ENCODE measurements around the gene COG5. TPM values are rescaled to one million over a fixed set of nuclear protein-coding genes. Genes with fewer than 3 reads are reported as not detected.

COG5 gene
- total RNA-seq, 1 donor from 2014 or later: 44.7 TPM

GRCh38 chr7:107563081-107563774, 492 bp downstream of the COG5 start:
- DNase-seq (ENCODE audit: extremely low spot score, unreplicated experiment): no peak
- peaks cover 38% of the 10 kb centered on the region for H3K4me1 Mint-ChIP-seq (ENCODE audit: unreplicated experiment)
- TF ChIP-seq CTCF (IDR thresholded peaks at IDR 0.05): no peak

DNA sequence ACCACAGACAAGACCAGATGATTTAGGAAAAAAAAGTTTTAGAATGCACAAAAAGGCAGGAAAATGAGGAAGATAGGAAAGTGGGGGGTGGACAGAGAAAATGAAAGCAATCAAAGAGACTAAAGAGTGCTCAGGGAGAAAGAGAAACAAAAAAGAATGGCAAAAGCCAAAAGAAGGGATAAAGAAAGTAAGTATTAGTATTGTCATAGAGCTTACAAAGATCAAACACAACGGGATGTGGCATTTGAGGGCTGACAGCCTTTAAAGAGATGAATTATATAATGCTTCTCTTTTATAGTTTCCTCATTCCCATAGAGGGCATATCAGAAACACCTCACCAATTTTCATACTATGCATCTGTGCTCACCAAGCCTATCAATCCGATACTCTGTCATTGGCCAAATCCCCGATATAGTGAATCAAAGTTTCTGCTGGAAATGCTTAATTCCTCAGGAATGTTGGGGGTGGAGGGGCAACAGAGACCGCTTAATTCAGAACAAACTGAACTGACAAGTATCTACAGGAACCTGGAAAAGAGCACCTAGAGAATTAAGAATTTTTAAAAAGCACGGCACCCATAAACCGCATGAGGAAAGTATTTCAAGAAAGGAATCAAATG, 2.7 kb downstream of the COG5 start:
- H3K27ac Mint-ChIP-seq (ENCODE audit: unreplicated experiment): peak overlapping the region; percentile 12
- no peak for TF ChIP-seq CTCF (IDR thresholded peaks at IDR 0.05)
- peaks cover 38% of the 10 kb centered on the region for H3K4me1 Mint-ChIP-seq (ENCODE audit: unreplicated experiment)
- DNase-seq (ENCODE audit: extremely low spot score, unreplicated experiment): no peak
- H3K4me3 Mint-ChIP-seq (ENCODE audit: unreplicated experiment): peak overlapping the region; percentile 61
- no peaks in the 10 kb centered on the region for H3K27me3 Mint-ChIP-seq (ENCODE audit: unreplicated experiment)
- H3K36me3 Mint-ChIP-seq (ENCODE audit: unreplicated experiment): peaks cover 18% of the 10 kb centered on the region
- H3K9me3 Mint-ChIP-seq (ENCODE audit: unreplicated experiment): no peaks in the 10 kb centered on the region

More at GRCh38 chr7:107563081-107563774, 492 bp downstream of the COG5 start:
- peak overlapping the region; percentile 78 for H3K27ac Mint-ChIP-seq (ENCODE audit: unreplicated experiment)
- H3K27me3 Mint-ChIP-seq (ENCODE audit: unreplicated experiment): no peaks in the 10 kb centered on the region
- peaks cover 3% of the 10 kb centered on the region for H3K36me3 Mint-ChIP-seq (ENCODE audit: unreplicated experiment)
- peak overlapping the region; percentile 90 for H3K4me3 Mint-ChIP-seq (ENCODE audit: unreplicated experiment)
- no peaks in the 10 kb centered on the region for H3K9me3 Mint-ChIP-seq (ENCODE audit: unreplicated experiment)

- no peaks in the 10 kb centered on the region for H3K27me3 Mint-ChIP-seq (ENCODE audit: unreplicated experiment)
- peaks cover 25% of the 10 kb centered on the region for H3K36me3 Mint-ChIP-seq (ENCODE audit: unreplicated experiment)
- peaks cover 33% of the 10 kb centered on the region for H3K4me1 Mint-ChIP-seq (ENCODE audit: unreplicated experiment)
- H3K4me3 Mint-ChIP-seq (ENCODE audit: unreplicated experiment): no peak overlapping the region
- TF ChIP-seq CTCF (IDR thresholded peaks at IDR 0.05): no peak
- H3K9me3 Mint-ChIP-seq (ENCODE audit: unreplicated experiment): no peaks in the 10 kb centered on the region
- no peak for DNase-seq (ENCODE audit: extremely low spot score, unreplicated experiment)
- H3K27ac Mint-ChIP-seq (ENCODE audit: unreplicated experiment): no peak overlapping the region
Observed at GRCh38 chr7:107559864-107560263, 3.9 kb downstream of the COG5 start.

GRCh38 chr7:107555893-107556292, 7.8 kb downstream of the COG5 start:
- H3K27ac Mint-ChIP-seq (ENCODE audit: unreplicated experiment): no peak overlapping the region
- DNase-seq (ENCODE audit: extremely low spot score, unreplicated experiment): no peak

More at GRCh38 chr7:107555893-107556292, 7.8 kb downstream of the COG5 start:
- Mint-ChIP-seq H3K27me3 (ENCODE audit: unreplicated experiment) (no peaks in the 10 kb centered on the region), H3K9me3 (ENCODE audit: unreplicated experiment) (no peaks in the 10 kb centered on the region), H3K4me1 (ENCODE audit: unreplicated experiment) (peaks cover 12% of the 10 kb centered on the region), H3K4me3 (ENCODE audit: unreplicated experiment) (no peak overlapping the region), H3K36me3 (ENCODE audit: unreplicated experiment) (peaks cover 46% of the 10 kb centered on the region)
- no peak for TF ChIP-seq CTCF (IDR thresholded peaks at IDR 0.05)
